ENCODE measurements around the gene SMPD4.
"Not testable (repeated sequence)": the region's sequence is repeated elsewhere in the genome, so short reads cannot be mapped to it uniquely, and the experiment has no call there.

The SMPD4 gene

GRCh38 chr2:130187268-130187667, 5.9 kb upstream of the SMPD4 start:
- no peak for DNase-seq

- no peak for DNase-seq
These were observed 5.0 kb upstream of the SMPD4 start for GRCh38 chr2:130186391-130186790.

DNA sequence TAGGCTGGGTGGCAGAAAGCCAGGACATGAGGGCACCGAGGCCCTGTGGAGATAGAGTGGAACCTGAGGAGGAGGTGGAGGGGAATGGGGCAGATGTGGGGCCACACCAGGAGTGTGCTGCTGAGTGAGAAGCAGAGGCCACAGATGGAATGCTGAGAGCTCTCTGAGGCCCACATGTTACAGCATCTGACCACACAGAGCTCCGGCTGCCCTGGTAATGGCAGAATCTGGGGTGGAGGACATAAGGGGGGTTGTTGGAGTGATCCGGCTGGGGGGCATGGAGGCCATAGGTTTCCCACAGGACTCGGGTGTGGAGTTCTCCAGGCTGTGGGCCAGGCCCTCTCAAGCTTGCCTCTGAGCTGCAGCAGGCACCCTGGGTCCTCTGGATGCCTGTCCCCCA, 4.5 kb upstream of the SMPD4 start:
- no peak for DNase-seq

- DNase-seq: no peak
These were observed 4.0 kb upstream of the SMPD4 start for GRCh38 chr2:130185436-130185835.

DNA sequence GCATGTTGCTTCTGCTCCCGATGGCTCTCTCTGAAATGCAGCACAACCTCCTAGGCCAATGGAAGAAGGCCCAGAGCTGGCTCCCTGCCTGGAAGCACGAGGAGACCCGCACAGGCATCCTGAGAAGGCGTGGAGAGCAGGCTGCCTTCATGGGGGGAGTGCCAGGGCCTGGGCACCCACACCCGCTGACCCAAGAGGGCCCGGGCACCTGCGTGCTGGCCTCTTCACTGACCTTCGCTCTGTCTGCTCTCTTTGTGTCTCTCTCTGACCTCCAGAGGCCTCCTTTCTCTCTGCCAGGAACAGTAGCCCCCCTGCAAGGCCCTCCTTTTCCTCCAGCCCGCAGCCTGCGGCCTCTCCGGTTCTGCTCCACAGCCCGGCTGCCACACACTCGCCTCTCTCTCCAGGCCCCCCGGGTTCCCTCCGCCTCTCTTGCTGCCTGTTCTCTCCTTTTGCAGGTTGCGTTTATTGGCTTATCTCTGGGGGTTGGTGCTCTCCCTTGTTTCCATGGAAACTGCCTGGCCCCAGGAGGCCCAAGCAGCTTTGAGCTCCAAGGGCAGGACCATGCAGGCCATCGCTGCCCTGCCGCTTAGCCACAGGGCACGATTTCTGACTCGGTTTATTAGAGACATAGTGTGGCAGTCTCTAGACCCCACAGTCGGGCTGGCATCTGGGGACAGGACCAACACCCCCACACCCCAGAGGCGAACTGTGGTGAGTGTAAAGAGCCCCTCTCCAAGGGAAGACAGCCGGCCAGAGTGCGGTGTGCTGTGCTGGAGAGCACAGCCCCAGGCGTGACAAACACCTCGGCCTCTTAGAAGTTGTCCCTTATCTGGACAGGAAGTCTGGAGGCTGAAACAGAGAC, 2.3 kb upstream of the SMPD4 start:
- no peak for DNase-seq

GRCh38 chr2:130182826-130183511, 1.6 kb upstream of the SMPD4 start:
- not testable (repeated sequence) for DNase-seq

DNA sequence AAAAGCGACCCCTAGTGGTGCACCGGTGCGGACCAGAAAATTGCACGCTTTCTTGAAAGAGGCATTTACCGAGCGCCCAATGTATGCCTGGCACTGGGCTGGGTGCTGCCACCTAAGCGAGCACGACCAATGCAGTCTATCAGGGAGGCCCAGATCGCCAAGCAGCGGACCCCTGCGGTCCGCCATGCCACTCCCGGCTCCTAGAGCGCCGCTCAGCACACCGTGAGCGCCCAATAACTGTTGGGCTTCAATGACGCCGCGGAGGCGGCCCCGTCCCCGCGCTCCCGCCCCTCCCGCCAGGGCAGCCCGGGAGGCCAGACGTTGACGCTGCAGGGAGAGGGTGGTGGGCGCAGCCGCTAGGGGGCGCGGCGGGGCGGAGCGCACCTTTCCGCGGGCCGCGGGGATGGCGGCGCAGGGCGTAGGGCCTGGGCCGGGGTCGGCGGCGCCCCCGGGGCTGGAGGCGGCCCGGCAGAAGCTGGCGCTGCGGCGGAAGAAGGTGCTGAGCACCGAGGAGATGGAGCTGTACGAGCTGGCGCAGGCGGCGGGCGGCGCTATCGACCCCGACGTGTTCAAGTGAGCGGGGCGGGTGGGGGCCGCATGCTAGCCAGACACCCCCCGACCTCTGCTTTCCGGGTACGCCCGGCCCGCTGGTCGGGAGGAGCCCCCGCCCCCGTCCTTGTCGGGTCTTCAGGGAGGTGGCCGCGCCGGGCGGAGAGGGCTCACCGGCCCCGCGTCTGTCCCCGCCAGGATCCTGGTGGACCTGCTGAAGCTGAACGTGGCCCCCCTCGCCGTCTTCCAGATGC, 679 bp upstream of the SMPD4 start, which contains the start of gene MZT2B:
Gene MZT2B (plus strand): TSS at position 383 of the 803 bp plus-strand sequence. CDS start 21 bp downstream, at position 404.
- peak; percentile 91 to 92 for DNase-seq

DNA sequence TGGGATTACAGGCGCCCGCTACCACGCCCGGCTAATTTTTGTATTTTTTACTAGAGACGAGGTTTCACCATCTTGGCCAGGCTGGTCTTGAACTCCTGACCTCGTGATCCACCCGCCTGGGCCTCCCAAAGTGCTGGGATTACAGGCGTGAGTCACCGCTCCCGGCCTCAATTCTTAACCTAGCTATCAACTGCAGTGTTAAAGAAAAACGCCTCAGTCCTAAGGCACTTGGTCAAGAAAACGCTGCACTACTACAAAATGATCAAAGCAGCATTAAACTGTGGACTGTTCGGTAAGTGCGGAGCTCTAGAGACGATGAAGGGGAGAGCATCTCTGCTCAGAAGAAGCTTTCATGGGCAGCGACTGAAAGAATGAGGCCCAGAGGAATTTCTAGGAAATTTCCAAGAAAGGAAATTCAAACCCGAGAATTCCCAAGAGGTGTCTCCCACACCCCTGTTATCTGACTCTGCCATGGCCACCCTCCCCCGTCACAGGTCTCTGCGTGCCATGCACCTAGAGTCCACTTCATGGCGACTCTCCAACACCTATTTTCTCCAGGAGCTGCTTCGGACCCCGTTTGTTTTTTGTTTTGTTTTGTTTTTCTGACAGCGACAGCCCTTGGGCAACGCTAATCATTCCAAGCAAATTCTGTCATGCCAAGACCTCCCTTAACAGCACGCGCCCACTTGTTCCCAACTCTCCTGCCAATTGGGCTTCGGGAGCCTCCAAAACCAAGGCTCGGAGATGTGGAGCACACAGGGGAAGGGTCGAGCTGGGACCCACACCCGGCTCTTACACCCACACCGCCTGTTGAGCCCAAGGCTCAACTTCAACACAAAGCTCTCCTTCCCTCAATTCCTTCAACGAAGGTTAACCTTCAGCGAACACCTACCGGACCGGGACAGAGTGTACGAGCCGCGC, 738 bp downstream of the SMPD4 start:
- DNase-seq: not testable (repeated sequence)

DNA sequence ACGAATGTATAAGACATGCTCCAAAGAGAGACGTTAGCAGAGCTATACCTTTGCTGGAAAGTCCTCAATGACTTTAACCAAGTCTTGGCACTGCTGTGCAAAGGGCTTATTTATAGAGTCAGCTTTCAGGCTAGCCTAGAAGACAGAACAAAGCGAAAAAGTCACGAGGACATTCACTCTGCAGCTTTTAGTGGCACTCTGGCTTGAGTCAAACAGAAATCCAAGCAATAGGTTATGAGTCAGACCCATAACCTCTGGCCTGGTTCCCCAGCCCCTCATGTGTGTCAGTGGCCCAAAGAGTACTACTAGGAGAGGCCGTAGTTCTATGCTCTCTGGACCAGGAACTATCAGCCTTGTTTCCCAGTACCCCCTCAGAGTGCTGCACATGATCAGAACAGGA, 6.5 kb downstream of the SMPD4 start:
- not testable (repeated sequence) for DNase-seq

DNA sequence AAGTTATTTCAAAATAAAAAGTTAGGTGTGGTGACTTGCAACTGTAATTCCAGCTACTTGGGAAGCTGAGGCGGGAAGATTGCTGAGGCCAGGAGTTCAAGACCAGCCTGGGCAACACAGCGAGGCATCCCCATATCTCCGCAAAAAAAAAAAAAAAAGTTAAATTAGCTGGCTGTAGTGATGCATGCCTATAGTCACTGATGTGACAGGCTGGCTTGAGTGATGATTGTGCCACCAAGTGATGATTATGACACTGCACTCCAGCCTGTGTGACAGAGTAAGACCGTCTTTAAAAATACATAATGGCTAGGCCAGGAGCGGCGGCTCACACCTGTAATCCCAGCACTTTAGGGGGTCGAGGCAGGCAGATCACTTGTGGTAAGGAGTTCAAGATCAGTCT, 11.5 kb downstream of the SMPD4 start:
- no peak for DNase-seq

- not testable (repeated sequence) for DNase-seq
These were observed 12.2 kb downstream of the SMPD4 start for GRCh38 chr2:130169163-130169562.

GRCh38 chr2:130166611-130167010, 14.8 kb downstream of the SMPD4 start:
- not testable (repeated sequence) for DNase-seq

DNA sequence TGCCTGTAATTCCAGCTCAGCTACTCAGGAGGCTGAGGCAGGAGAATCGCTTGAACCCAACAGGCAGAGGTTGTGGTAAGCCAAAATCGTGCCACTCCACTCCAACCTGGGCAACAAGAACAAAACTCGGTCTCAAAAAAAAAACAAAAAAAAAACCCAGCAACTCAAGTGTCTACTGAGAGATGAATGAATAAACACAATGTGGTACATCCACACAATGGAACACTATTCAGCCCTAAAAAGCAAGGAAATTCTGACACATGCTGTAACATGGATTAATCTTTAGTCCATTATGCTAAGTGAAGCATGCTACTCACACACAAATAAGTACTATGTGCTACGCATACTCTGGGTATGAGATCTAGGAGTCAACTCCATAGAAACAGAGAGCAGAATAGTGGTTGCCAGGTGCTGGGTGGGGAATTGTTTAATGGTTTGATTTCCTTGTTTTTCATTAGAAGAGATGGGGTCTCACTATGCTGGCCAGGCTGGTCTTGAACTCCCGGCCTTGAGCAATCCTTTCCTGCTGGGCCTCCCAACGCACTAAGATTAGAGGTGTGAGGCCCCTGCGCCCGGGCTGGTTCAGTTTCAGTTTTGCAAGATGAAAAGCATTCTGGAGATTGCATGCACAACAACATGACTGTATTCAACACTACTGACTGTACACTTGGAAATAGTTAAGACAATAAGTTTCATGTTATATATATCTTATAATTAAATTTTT, 15.9 kb downstream of the SMPD4 start:
- DNase-seq: no peak

- no peak for DNase-seq
These were observed 18.4 kb downstream of the SMPD4 start for GRCh38 chr2:130162968-130163367.

GRCh38 chr2:130162486-130162885, 18.9 kb downstream of the SMPD4 start:
- not testable (repeated sequence) for DNase-seq

DNA sequence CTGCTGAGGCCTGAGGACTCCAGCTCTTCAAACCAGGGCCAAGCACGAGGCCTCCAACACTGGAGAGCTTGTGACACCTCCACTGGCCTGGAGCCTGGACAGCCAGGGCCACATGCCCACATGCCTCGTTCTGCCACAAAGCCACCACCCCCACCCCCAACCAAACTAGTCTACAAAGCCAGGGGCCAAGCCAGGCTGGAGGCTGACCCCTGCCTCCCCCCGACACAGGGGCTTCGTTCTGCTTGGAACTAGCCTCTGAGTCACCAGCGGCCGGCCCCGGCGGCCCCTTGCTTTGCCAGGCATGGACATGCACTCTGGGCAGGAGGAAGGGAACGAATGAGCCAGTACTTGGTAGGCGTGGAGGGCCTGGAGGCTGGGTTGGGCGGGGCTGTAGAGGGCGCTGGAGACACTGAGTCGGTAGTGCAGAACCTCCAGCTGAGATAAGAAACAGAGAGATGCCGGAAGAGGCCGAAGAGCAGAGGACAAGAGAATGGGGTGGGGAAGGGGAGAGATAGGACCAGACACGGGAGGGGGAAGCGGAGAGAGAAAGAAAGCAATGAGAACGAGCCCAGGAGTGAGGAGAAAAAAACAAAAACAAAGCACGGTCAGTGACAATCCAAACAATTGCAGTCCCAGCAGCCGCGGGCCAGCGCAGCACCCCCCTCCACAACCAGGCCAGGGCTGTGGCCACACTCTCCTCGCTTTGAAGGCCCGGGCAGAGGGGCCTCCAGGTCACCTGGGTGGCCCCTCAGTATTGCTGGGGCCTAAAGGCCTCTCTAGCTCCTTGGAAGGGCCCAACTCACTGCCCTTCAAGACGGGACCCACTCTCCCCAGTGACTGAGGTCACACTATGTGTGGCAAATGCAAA, 20.3 kb downstream of the SMPD4 start:
- DNase-seq: not testable (repeated sequence)

DNA sequence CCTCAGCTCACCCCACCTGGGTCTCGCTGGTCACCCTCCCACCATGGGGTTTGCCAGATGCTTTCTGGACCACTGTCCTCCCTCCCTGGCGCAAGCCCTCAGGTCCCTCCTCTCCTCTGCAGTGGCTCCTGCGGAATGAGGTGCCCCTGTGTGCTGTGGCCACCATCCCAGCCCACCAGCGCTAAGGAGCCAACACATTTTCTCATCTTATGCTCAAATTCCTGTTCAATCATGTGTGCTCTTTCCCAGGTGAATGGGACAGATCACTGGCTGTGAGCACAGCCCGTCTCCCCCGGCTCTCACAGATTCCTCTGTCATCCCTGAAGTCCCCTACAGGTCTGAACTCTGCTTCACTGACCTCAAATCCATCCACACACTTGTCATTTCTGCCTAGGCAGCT, 21.3 kb downstream of the SMPD4 start:
- DNase-seq: no peak

DNA sequence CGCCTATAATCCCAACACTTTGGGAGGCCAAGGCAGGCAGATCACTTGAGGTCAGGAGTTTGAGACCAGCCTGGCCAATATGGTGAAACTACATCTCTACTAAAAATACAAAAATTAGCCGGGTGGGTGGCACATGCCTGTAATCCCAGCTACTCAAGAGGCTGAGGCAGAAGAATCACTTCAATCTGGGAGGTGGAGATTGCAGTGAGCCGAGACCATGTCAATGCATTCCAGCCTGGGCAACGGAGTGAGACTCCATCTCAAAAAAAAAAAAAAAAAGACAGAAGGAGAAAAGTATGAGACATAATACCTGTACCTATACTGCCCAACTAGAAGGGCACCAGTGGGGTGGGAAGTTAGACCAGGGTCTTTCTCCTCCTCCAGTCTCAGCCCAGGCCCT, 22.0 kb downstream of the SMPD4 start:
- not testable (repeated sequence) for DNase-seq

- no peak for DNase-seq
These were observed 22.8 kb downstream of the SMPD4 start for GRCh38 chr2:130158631-130159030.

DNA sequence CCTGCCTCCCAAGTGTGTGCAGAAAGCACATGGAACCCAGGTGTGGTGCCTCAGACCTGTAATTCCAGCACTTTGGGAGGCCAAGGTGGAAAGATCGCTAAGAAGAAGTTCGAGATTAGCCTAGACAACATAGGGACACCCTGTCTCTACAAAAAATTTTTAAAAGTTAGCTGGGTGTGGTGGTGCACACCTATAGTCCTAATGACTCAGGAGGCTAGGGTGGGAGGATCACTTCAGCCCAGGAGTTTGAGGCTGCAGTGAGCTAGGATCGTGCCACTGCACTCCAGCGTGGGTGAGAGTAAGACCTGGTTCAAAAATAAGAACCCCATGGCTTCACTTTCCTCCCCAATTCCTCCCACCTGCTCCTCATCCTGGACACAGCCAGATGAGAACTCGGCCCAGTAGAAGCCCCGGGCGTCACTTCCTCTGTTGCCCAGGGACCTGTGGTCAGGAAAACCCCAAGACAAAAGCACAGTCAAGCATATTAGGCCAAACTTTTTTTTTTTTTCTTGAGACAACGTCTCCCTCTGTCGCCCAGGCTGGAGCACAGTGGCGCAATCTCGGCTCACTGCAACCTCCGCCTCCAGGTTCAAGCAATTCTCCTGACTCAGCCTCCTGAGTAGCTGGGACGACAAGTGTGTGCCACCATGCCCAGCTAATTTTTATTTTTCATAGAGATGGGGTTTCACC, 23.4 kb downstream of the SMPD4 start:
- not testable (repeated sequence) for DNase-seq
